ENCODE data around the gene HPD.

GRCh38 chr12:121829250-121829918 lies 29.3 kb downstream of the HPD start:
- TF ChIP-seq CREB1 (CRISPR knock-in tag; IDR thresholded peaks at IDR 0.05) (no peak), ESRRA (CRISPR knock-in tag; IDR thresholded peaks at IDR 0.05; ENCODE audit: borderline replicate concordance) (no peak), FOXK1 (CRISPR knock-in tag; IDR thresholded peaks at IDR 0.05) (no peak), ELF4 (CRISPR knock-in tag; IDR thresholded peaks at IDR 0.05; ENCODE audit: low read depth) (no peak), IRF2 (CRISPR knock-in tag; IDR thresholded peaks at IDR 0.05; ENCODE audit: borderline replicate concordance, low read depth) (no peak), SP1 (CRISPR knock-in tag; conservative IDR thresholded peaks at IDR 0.05) (no peak), NR2C2 (CRISPR knock-in tag; IDR thresholded peaks at IDR 0.05) (no peak), E2F4 (CRISPR knock-in tag; IDR thresholded peaks at IDR 0.05; ENCODE audit: borderline replicate concordance, low read depth) (no peak)
- TF ChIP-seq, protein P1, sequence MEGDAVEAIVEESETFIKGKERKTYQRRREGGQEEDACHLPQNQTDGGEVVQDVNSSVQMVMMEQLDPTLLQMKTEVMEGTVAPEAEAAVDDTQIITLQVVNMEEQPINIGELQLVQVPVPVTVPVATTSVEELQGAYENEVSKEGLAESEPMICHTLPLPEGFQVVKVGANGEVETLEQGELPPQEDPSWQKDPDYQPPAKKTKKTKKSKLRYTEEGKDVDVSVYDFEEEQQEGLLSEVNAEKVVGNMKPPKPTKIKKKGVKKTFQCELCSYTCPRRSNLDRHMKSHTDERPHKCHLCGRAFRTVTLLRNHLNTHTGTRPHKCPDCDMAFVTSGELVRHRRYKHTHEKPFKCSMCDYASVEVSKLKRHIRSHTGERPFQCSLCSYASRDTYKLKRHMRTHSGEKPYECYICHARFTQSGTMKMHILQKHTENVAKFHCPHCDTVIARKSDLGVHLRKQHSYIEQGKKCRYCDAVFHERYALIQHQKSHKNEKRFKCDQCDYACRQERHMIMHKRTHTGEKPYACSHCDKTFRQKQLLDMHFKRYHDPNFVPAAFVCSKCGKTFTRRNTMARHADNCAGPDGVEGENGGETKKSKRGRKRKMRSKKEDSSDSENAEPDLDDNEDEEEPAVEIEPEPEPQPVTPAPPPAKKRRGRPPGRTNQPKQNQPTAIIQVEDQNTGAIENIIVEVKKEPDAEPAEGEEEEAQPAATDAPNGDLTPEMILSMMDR (IDR thresholded peaks at IDR 0.05), result no peak
- TF ChIP-seq, protein P2, sequence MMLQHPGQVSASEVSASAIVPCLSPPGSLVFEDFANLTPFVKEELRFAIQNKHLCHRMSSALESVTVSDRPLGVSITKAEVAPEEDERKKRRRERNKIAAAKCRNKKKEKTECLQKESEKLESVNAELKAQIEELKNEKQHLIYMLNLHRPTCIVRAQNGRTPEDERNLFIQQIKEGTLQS (CRISPR knock-in tag; conservative IDR thresholded peaks at IDR 0.05), result no peak
- TF ChIP-seq, protein P3, sequence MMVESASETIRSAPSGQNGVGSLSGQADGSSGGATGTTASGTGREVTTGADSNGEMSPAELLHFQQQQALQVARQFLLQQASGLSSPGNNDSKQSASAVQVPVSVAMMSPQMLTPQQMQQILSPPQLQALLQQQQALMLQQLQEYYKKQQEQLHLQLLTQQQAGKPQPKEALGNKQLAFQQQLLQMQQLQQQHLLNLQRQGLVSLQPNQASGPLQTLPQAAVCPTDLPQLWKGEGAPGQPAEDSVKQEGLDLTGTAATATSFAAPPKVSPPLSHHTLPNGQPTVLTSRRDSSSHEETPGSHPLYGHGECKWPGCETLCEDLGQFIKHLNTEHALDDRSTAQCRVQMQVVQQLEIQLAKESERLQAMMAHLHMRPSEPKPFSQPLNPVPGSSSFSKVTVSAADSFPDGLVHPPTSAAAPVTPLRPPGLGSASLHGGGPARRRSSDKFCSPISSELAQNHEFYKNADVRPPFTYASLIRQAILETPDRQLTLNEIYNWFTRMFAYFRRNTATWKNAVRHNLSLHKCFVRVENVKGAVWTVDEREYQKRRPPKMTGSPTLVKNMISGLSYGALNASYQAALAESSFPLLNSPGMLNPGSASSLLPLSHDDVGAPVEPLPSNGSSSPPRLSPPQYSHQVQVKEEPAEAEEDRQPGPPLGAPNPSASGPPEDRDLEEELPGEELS (CRISPR knock-in tag; IDR thresholded peaks at IDR 0.05), result no peak
- TF ChIP-seq, protein P4, sequence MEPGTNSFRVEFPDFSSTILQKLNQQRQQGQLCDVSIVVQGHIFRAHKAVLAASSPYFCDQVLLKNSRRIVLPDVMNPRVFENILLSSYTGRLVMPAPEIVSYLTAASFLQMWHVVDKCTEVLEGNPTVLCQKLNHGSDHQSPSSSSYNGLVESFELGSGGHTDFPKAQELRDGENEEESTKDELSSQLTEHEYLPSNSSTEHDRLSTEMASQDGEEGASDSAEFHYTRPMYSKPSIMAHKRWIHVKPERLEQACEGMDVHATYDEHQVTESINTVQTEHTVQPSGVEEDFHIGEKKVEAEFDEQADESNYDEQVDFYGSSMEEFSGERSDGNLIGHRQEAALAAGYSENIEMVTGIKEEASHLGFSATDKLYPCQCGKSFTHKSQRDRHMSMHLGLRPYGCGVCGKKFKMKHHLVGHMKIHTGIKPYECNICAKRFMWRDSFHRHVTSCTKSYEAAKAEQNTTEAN (CRISPR knock-in tag; IDR thresholded peaks at IDR 0.05), result no peak
- TF ChIP-seq, protein P5, sequence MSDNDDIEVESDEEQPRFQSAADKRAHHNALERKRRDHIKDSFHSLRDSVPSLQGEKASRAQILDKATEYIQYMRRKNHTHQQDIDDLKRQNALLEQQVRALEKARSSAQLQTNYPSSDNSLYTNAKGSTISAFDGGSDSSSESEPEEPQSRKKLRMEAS (CRISPR knock-in tag; IDR thresholded peaks at IDR 0.05), result no peak
